A549 (cell line): ENCODE data around the gene NFU1.

ENCODE experiments used
- CEBPB ChIP-seq, 2 experiments: fragments of >200 bp in 1 of 2; sonication (Bioruptor Twin) in 1 of 2; formaldehyde crosslinking in 1 of 2; IDR thresholded peaks; 2 replicates each; pipeline ENCODE4 v1.6.1; 2012 to 2016
- JUN ChIP-seq, 2 experiments: fragments of >200 bp; sonication (Bioruptor Twin); formaldehyde crosslinking; IDR thresholded peaks; 2 replicates in 1 of 2; 3 replicates in 1 of 2; pipeline ENCODE4 v1.6.1; 2016 to 2017
- ZFP36 ChIP-seq: fragments of 450-650 bp; IDR thresholded peaks from 2 replicates; pipeline ENCODE4 v1.6.1; 2014; ENCODE audit warnings: borderline replicate concordance; ENCODE audit not compliant: partially characterized antibody
- TF ChIP-seq, protein P1 (sequence below): fragments of >200 bp; sonication (Bioruptor Twin); formaldehyde crosslinking; IDR thresholded peaks from 3 replicates; pipeline ENCODE4 v1.5.1; 2016
- TF ChIP-seq, protein P2 (sequence below): fragments of 250-450 bp; sonication (Bioruptor Pico); IDR thresholded peaks from 2 replicates; pipeline ENCODE4 v1.5.0; 2021; ENCODE audit warnings: mild to moderate bottlenecking, moderate library complexity, borderline replicate concordance

DNA sequence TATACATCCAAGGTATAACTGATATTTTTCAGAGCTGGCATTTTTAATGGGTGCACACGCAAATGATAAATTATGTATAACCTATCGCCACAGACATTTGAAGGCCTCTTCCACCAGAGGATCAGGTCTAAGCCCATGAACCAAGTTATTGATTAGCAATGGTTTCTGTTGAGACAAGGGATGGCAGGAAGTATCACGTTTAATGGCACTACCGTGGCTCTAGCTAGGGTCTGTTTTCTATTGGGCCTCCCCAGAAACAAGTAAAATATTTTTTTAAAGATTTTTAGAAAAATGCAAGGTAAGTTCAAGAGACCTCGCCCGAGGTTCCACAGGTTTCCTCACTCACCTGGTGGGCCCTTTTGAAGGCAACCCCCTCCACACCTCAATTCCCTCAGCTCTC lies 50.9 kb downstream of the NFU1 start:
- TF ChIP-seq, protein P1, sequence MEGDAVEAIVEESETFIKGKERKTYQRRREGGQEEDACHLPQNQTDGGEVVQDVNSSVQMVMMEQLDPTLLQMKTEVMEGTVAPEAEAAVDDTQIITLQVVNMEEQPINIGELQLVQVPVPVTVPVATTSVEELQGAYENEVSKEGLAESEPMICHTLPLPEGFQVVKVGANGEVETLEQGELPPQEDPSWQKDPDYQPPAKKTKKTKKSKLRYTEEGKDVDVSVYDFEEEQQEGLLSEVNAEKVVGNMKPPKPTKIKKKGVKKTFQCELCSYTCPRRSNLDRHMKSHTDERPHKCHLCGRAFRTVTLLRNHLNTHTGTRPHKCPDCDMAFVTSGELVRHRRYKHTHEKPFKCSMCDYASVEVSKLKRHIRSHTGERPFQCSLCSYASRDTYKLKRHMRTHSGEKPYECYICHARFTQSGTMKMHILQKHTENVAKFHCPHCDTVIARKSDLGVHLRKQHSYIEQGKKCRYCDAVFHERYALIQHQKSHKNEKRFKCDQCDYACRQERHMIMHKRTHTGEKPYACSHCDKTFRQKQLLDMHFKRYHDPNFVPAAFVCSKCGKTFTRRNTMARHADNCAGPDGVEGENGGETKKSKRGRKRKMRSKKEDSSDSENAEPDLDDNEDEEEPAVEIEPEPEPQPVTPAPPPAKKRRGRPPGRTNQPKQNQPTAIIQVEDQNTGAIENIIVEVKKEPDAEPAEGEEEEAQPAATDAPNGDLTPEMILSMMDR, result no peak
- TF ChIP-seq, protein P2, sequence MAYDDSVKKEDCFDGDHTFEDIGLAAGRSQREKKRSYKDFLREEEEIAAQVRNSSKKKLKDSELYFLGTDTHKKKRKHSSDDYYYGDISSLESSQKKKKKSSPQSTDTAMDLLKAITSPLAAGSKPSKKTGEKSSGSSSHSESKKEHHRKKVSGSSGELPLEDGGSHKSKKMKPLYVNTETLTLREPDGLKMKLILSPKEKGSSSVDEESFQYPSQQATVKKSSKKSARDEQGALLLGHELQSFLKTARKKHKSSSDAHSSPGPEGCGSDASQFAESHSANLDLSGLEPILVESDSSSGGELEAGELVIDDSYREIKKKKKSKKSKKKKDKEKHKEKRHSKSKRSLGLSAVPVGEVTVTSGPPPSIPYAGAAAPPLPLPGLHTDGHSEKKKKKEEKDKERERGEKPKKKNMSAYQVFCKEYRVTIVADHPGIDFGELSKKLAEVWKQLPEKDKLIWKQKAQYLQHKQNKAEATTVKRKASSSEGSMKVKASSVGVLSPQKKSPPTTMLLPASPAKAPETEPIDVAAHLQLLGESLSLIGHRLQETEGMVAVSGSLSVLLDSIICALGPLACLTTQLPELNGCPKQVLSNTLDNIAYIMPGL (CRISPR knock-in tag), result no peak
- no peak for TF ChIP-seq JUN (IDR thresholded peaks at IDR 0.05)
- no peak for TF ChIP-seq ZFP36
- no peak for TF ChIP-seq CEBPB (IDR thresholded peaks at IDR 0.05)
